Measurements from ENCODE around the gene DDIT4. TPM values are rescaled to one million over a fixed set of nuclear protein-coding genes. Genes with fewer than 3 reads are reported as not detected.

The DDIT4 gene
- total and polyA plus RNA-seq, 3 donors from 2014 or later, result 46.6 to 94.3 (median 69.6) TPM

- TF ChIP-seq POLR2A (IDR thresholded peaks at IDR 0.05), result no peak
- no peak for TF ChIP-seq CTCF (IDR thresholded peaks at IDR 0.05)
- no peak overlapping the region for H3K4me3 ChIP-seq
- WGBS, 2 donors, result 87 to 94% methylated on average over 14 to 16 of the region's 16 CpGs
- no peaks in the 10 kb centered on the region for H3K36me3 ChIP-seq (ENCODE audit: low read depth, missing control alignments)
- H3K27me3 ChIP-seq, result no peaks in the 10 kb centered on the region
- H3K4me1 ChIP-seq, result peaks cover 41% of the 10 kb centered on the region
- intact Hi-C loops (cut with DNase I; ENCODE audit: low total_unique reads), result no loop called here
- H3K27ac ChIP-seq, result peak overlapping the region in 1 of 2 donors; percentile 10
- DNase-seq, result no peak
- H3K9me3 ChIP-seq, result no peaks in the 10 kb centered on the region
Observed at GRCh38 chr10:72322280-72323058, 48.7 kb downstream of the DDIT4 start.

GRCh38 chr10:72323108-72323749 is 49.5 kb downstream of the DDIT4 start:
- TF ChIP-seq POLR2A (IDR thresholded peaks at IDR 0.05) (no peak), CTCF (IDR thresholded peaks at IDR 0.05) (no peak)
- H3K4me3 ChIP-seq, result no peak overlapping the region
- H3K9me3 ChIP-seq, result no peaks in the 10 kb centered on the region
- H3K27ac ChIP-seq, result no peak overlapping the region
- peaks cover 48% of the 10 kb centered on the region for H3K4me1 ChIP-seq
- intact Hi-C loops (cut with DNase I; ENCODE audit: low total_unique reads), result no loop called here
- H3K27me3 ChIP-seq, result no peaks in the 10 kb centered on the region
- DNase-seq, result no peak
- no peaks in the 10 kb centered on the region for H3K36me3 ChIP-seq (ENCODE audit: low read depth, missing control alignments)
- 95 to 96% methylated on average over 8 to 10 of the region's 10 CpGs for WGBS, 2 donors

- no peak for DNase-seq
- Histone ChIP-seq H3K4me1 (peaks cover 52% of the 10 kb centered on the region), H3K36me3 (ENCODE audit: low read depth, missing control alignments) (no peaks in the 10 kb centered on the region), H3K27me3 (no peaks in the 10 kb centered on the region), H3K4me3 (no peak overlapping the region), H3K27ac (no peak overlapping the region), H3K9me3 (no peaks in the 10 kb centered on the region)
- 75 to 78% methylated on average over 9 to 12 of the region's 12 CpGs for WGBS, 2 donors
- TF ChIP-seq POLR2A (IDR thresholded peaks at IDR 0.05) (no peak), CTCF (IDR thresholded peaks at IDR 0.05) (no peak)
- intact Hi-C loops (cut with DNase I; ENCODE audit: low total_unique reads), result no loop called here
Observed at GRCh38 chr10:72323771-72324191, 50.1 kb downstream of the DDIT4 start.

Other genes starting within 250 kb of the DDIT4 start
- gene SPOCK2, start 185.4 kb upstream of the DDIT4 start, total RNA-seq, result 100 to 1,000 TPM; 113 to 212 TPM
- gene SPOCK2, start 185.4 kb upstream of the DDIT4 start, polyA plus RNA-seq (ENCODE audit: insufficient read depth, low read depth, low replicate concordance), result 73.6 TPM
- 10 to 100 TPM; 43.8 to 47.9 TPM for gene ANAPC16, start 57.9 kb upstream of the DDIT4 start, total RNA-seq
- gene ANAPC16, start 57.9 kb upstream of the DDIT4 start, polyA plus RNA-seq (ENCODE audit: insufficient read depth, low read depth, low replicate concordance), result 96.0 TPM
- 10 to 100 TPM; 48.8 to 58.3 TPM for gene ASCC1, start 57.6 kb upstream of the DDIT4 start, total RNA-seq
- 47.4 TPM for gene ASCC1, start 57.6 kb upstream of the DDIT4 start, polyA plus RNA-seq (ENCODE audit: insufficient read depth, low read depth, low replicate concordance)
- 10 to 100 TPM; 50.3 to 57.6 TPM for gene DNAJB12, start 81.0 kb downstream of the DDIT4 start, total RNA-seq
- gene DNAJB12, start 81.0 kb downstream of the DDIT4 start, polyA plus RNA-seq (ENCODE audit: insufficient read depth, low read depth, low replicate concordance), result 52.4 TPM

Data from testis (tissue), 3 donors.